ENCODE measurements around the gene PRKG1. TPM values are rescaled to one million over a fixed set of nuclear protein-coding genes. Genes with fewer than 3 reads are reported as not detected.

Gene PRKG1
- total and polyA plus RNA-seq, 2 of the 4 experiments (the other 2 are of a cell fraction): 3.5 to 18.3 TPM

DNA sequence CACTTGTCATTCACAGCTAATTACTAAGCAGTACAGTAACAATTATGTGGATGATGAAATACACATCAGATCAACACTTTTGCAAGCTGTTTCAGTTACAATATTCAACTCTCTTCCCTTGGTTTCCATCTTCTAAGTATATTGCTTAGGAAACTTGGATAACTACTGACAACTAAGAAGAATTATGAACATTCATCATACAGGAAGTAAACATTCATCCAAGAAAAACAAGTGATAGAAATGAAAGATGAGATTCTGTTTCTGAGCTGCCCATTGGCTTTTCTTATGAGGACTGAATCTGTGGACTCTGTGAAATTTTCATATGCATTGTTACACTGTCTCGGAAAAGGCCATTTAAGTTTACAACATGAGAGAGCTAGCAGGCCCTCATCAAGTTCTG is 240.2 kb downstream of the PRKG1 start:
- Histone ChIP-seq H2BK120ac (ENCODE audit: low read depth, low read length) (no peak overlapping the region), H3K4me3 (ENCODE audit: insufficient read depth, low read depth, low read length) (no peak overlapping the region), H2BK15ac (ENCODE audit: low read depth, low read length) (no peak overlapping the region), H2AK9ac (replicated peaks; ENCODE audit: low read depth, low read length, poor library complexity) (no peak overlapping the region), H3K23ac (ENCODE audit: low read depth, low read length) (no peak overlapping the region), H3K4me2 (ENCODE audit: low read depth, low read length) (no peak overlapping the region), H3K9me1 (ENCODE audit: insufficient read depth, low read length) (peaks cover 5% of the 10 kb centered on the region), H2BK5ac (ENCODE audit: low read depth, low read length, poor library complexity, severe bottlenecking) (no peak overlapping the region), H3K27me3 (ENCODE audit: control insufficient read depth, insufficient read depth, low read length) (no peaks in the 10 kb centered on the region), H4K20me1 (ENCODE audit: insufficient read depth, low read length) (no peaks in the 10 kb centered on the region), H3K4me1 (ENCODE audit: control insufficient read depth, insufficient read depth, low read length) (peaks cover 6% of the 10 kb centered on the region), H3K4ac (ENCODE audit: low read depth, low read length) (no peak overlapping the region), H3K18ac (ENCODE audit: low read depth, low read length) (no peak overlapping the region; the same call in 1 of the 2 replicates), H3K9me3 (ENCODE audit: control insufficient read depth, insufficient read depth, low read length) (no peaks in the 10 kb centered on the region), H3K14ac (replicated peaks; ENCODE audit: low read depth, low read length) (no peak overlapping the region), H3K27ac (ENCODE audit: insufficient read depth, low read length) (no peak overlapping the region), H4K8ac (ENCODE audit: low read depth in 2 of 2, low read length in 2 of 2) (no peak overlapping the region), H4K91ac (ENCODE audit: insufficient read depth, low read depth, low read length) (no peak overlapping the region), H3K79me1 (ENCODE audit: low read depth in 1 of 2, low read length in 2 of 2) (peaks cover 5 to 28% of the 10 kb centered on the region in 2 experiments), H2AK5ac (ENCODE audit: low read depth, low read length) (no peak overlapping the region), H2AFZ (replicated peaks; ENCODE audit: low read length, poor library complexity) (no peak overlapping the region), H3K9ac (ENCODE audit: low read depth, low read length) (no peak overlapping the region), H3K56ac (ENCODE audit: extremely low read depth, insufficient read depth, low read length) (no peak overlapping the region), H2BK20ac (ENCODE audit: low read depth, low read length) (no peak overlapping the region), H3K36me3 (ENCODE audit: control insufficient read depth, insufficient read depth, low read length) (no peaks in the 10 kb centered on the region), H4K5ac (ENCODE audit: low read depth, low read length) (no peak overlapping the region)
- DNase-seq (no peak), ATAC-seq (ENCODE audit: low read depth) (no peak)
- POLR2A ChIA-PET (ENCODE audit: unreplicated experiment): no interaction called here
- in situ Hi-C loops (cut with MboI; ENCODE audit: low sequenced_read_pairs): no loop called here
- no CpG with 5 or more reads among the region's 1 CpG for WGBS, 2 experiments (ENCODE audit: extremely low coverage in 2 of 2, insufficient read length in 1 of 2)
- no TSS peak for BruUV-seq (replicated peaks)
- CTCF ChIA-PET: interaction anchor here (0.6 kb wide), 1 partner anchor 261 kb away, joined by 3 read pairs; no protein-coding TSS in a partner anchor
- intact Hi-C loops (cut with micrococcal nuclease): no loop called here
- no peak for TF ChIP-seq CEBPB (IDR thresholded peaks at IDR 0.05; ENCODE audit: low read depth, low read length)
- no peak for TF ChIP-seq CHD1 (IDR thresholded peaks at IDR 0.05; ENCODE audit: low read depth, low read length)
- no peak for TF ChIP-seq MAZ (IDR thresholded peaks at IDR 0.05; ENCODE audit: borderline replicate concordance, low read depth, low read length)
- TF ChIP-seq NFE2L2 (IDR thresholded peaks at IDR 0.05; ENCODE audit: low read depth, low read length): no peak
- TF ChIP-seq, protein P1, sequence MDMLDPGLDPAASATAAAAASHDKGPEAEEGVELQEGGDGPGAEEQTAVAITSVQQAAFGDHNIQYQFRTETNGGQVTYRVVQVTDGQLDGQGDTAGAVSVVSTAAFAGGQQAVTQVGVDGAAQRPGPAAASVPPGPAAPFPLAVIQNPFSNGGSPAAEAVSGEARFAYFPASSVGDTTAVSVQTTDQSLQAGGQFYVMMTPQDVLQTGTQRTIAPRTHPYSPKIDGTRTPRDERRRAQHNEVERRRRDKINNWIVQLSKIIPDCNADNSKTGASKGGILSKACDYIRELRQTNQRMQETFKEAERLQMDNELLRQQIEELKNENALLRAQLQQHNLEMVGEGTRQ (IDR thresholded peaks at IDR 0.05; ENCODE audit: low read depth, low read length): no peak
- no peak for TF ChIP-seq RAD21 (IDR thresholded peaks at IDR 0.05; ENCODE audit: low read length)
- TF ChIP-seq, protein P2, sequence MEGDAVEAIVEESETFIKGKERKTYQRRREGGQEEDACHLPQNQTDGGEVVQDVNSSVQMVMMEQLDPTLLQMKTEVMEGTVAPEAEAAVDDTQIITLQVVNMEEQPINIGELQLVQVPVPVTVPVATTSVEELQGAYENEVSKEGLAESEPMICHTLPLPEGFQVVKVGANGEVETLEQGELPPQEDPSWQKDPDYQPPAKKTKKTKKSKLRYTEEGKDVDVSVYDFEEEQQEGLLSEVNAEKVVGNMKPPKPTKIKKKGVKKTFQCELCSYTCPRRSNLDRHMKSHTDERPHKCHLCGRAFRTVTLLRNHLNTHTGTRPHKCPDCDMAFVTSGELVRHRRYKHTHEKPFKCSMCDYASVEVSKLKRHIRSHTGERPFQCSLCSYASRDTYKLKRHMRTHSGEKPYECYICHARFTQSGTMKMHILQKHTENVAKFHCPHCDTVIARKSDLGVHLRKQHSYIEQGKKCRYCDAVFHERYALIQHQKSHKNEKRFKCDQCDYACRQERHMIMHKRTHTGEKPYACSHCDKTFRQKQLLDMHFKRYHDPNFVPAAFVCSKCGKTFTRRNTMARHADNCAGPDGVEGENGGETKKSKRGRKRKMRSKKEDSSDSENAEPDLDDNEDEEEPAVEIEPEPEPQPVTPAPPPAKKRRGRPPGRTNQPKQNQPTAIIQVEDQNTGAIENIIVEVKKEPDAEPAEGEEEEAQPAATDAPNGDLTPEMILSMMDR (conservative IDR thresholded peaks at IDR 0.05; ENCODE audit: low read depth, low read length): no peak
- no peak for TF ChIP-seq FOS (IDR thresholded peaks at IDR 0.05; ENCODE audit: low read depth, low read length)
- dilution Hi-C loops (cut with HindIII; ENCODE audit: low sequenced_read_pairs, unreplicated experiment): no loop called here
